Suppressor macrophage treated with lipopolysaccharide for 1 hour (primary cell): ENCODE results near the gene LIX1.
"Not testable (repeated sequence)": the region's sequence is repeated elsewhere in the genome, so short reads cannot be mapped to it uniquely, and the experiment has no call there.

Experiments
- DNase-seq, 3 donors: peaks; one replicate each; pipeline ENCODE4 v3.0.0-alpha.2; 2020 to 2022

LIX1 gene

GRCh38 chr5:97100476-97100875 lies 41.9 kb downstream of the LIX1 start:
- DNase-seq: no peak

- DNase-seq: no peak
Measured at GRCh38 chr5:97098922-97099321, 43.5 kb downstream of the LIX1 start.

GRCh38 chr5:97097326-97098230 lies 44.8 kb downstream of the LIX1 start:
- DNase-seq: peak; percentile 50 to 72 (median 66)

GRCh38 chr5:97096846-97097245 lies 45.6 kb downstream of the LIX1 start:
- peak; percentile 46 to 58 (median 47) for DNase-seq

GRCh38 chr5:97096191-97096590 lies 46.2 kb downstream of the LIX1 start:
- DNase-seq: no peak

- no peak for DNase-seq
Measured at GRCh38 chr5:97095318-97095732, 47.1 kb downstream of the LIX1 start.

- DNase-seq: peak in 1 of 3 donors; percentile 20
Measured at GRCh38 chr5:97094579-97095317, 47.7 kb downstream of the LIX1 start.

- no peak for DNase-seq
Measured at GRCh38 chr5:97093193-97093592, 49.2 kb downstream of the LIX1 start.

GRCh38 chr5:97090944-97091343 lies 51.5 kb downstream of the LIX1 start:
- no peak for DNase-seq

- DNase-seq: no peak
Measured at GRCh38 chr5:97089149-97089801, 53.1 kb downstream of the LIX1 start.

- DNase-seq: no peak
Measured at GRCh38 chr5:97088774-97089148, 53.6 kb downstream of the LIX1 start.

GRCh38 chr5:97087138-97087537 lies 55.3 kb downstream of the LIX1 start:
- no peak for DNase-seq

- peak; percentile 77 to 88 (median 86) for DNase-seq
Measured at GRCh38 chr5:97085459-97086181, 56.8 kb downstream of the LIX1 start.

- DNase-seq: not testable (repeated sequence)
Measured at GRCh38 chr5:97084782-97085458, 57.5 kb downstream of the LIX1 start.

- DNase-seq: peak; percentile 70 to 80 (median 75)
Measured at GRCh38 chr5:97078958-97079743, 63.3 kb downstream of the LIX1 start.

- DNase-seq: no peak
Measured at GRCh38 chr5:97077246-97077645, 65.2 kb downstream of the LIX1 start.

- DNase-seq: no peak
Measured at GRCh38 chr5:97076098-97076497, 66.3 kb downstream of the LIX1 start.

GRCh38 chr5:97075649-97076048 lies 66.8 kb downstream of the LIX1 start:
- no peak for DNase-seq

GRCh38 chr5:97074859-97075489 lies 67.4 kb downstream of the LIX1 start:
- no peak for DNase-seq

GRCh38 chr5:97073420-97073819 lies 69.0 kb downstream of the LIX1 start:
- DNase-seq: no peak

- no peak for DNase-seq
Measured at GRCh38 chr5:97072696-97073095, 69.7 kb downstream of the LIX1 start.
